Psoas muscle (tissue), 8 donors: ENCODE measurements around the gene WWOX. TPM values are rescaled to one million over a fixed set of nuclear protein-coding genes. Genes with fewer than 3 reads are reported as not detected.

Source experiments
- ATAC-seq, 4 donors: fragments of 200-7000 bp; cut with Tn5 transposase; one replicate each; pipeline ENCODE4 v1.9.1; 2020; ENCODE audit warnings: moderate library complexity in 3 of 4, mild to moderate bottlenecking in 2 of 4
- DNase-seq, 2 donors: peaks; one replicate each; pipeline ENCODE4 v3.0.0-alpha.2; 2020
- H3K27ac ChIP-seq: fragments of 200-600 bp; one replicate; pipeline ENCODE4 v1.8.0; 2022
- H3K27me3 ChIP-seq, 3 donors: fragments of 200-600 bp in 1 of 3; one replicate each; pipeline versions ENCODE4 v1.6.1 to v1.8.0; 2013 to 2022; ENCODE audit warnings: low read length in 2 of 3, mild to moderate bottlenecking in 2 of 3, moderate library complexity in 1 of 3; ENCODE audit not compliant: insufficient read depth in 3 of 3
- H3K36me3 ChIP-seq, 2 donors: fragments of 200-600 bp in 1 of 2; one replicate each; pipeline versions ENCODE4 v1.6.1 to v1.8.0; 2013 to 2022; ENCODE audit warnings: low read depth in 1 of 2, mild to moderate bottlenecking in 1 of 2, moderate library complexity in 1 of 2; ENCODE audit not compliant: insufficient read depth in 1 of 2
- H3K4me1 ChIP-seq: fragments of 200-600 bp; one replicate; pipeline ENCODE4 v1.8.0; 2022
- H3K4me3 ChIP-seq: fragments of 200-600 bp; one replicate; pipeline ENCODE4 v1.8.0; 2022; ENCODE audit warnings: mild to moderate bottlenecking
- H3K9me3 ChIP-seq: fragments of 200-600 bp; one replicate; pipeline ENCODE4 v1.8.0; 2022
- WGBS, 3 donors: extraction: QIAGEN DNeasy Blood & Tissue Kit; methylation state at CpG; one replicate each; pipeline versions ENCODE4 v1.1.6 to v1.1.7; 2013; 5-methylcytosine and 5-hydroxymethylcytosine counted together
- intact Hi-C, 2 donors: fragments of 100-400 bp; cut with DNase I; formaldehyde crosslinking; loops; one replicate each; pipeline versions ENCODE4 v1.11.0 to v1.14.2; 2022
- polyA plus RNA-seq, 3 donors: library from polyadenylated mRNA; stranded (reverse); fragments of 200-250 nt; gene quantifications; one replicate each; pipeline ENCODE4 v1.2.3, GENCODE V29; 2013
- total RNA-seq, 4 donors: library from RNA; stranded (reverse); fragmentation: NEBNext Ultra II Directional in 2 of 4; extraction: Animal tissue kit (Norgen Biotek cat#: 25700) in 2 of 4; gene quantifications; one replicate each; pipeline versions ENCODE4 v1.2.1 to v1.2.4, GENCODE V29; 2021 to 2023
- TF ChIP-seq, protein P1 (sequence below): fragments of 200-600 bp; IDR thresholded peaks from one replicate; pipeline ENCODE4 v1.8.0; 2022; ENCODE audit warnings: antibody characterized with exemption
- donor health status: healthy with polysubstance abuse.
- donor health status: DM: no; HTN: no; CAD: no; lungs with moderate emphysema.
- donor health status: Bipolar disorder and iron deficiency.
- donor health status: healthy.
- donor health status: DM: yes; HTN: yes; CAD: no.
- donor health status: DM: no; HTN: no; CAD: no.
- donor health status: DM: no; HTN: no; CAD: no.
- donor health status: DM: yes; HTN: yes; CAD: no.

The WWOX gene
- total and polyA plus RNA-seq, 7 donors: 3.1 to 6.6 (median 5.0) TPM

DNA sequence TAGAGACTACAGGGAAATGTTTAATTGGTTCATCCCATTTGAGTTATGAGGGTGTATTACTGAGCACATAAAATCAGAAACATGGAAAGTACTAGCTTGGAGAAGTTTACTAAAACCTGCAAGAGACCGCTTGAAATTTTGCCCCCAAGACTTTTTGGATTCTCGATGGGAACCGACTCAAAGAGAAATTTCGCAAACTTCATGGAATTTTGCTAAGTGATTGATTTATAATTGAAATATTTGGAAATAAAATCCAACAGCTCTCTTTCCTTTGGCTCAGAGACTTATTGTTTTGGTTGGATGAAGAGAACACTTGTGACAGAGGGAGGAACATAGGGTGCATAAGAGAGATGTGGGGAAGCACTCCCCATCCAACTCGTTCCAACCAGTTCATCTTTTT is 574.4 kb downstream of the WWOX start:
- intact Hi-C loops: no loop called here
- Histone ChIP-seq H3K9me3 (no peaks in the 10 kb centered on the region), H3K36me3 (no peaks in the 10 kb centered on the region), H3K27me3 (no peaks in the 10 kb centered on the region), H3K4me1 (no peaks in the 10 kb centered on the region), H3K4me3 (no peak overlapping the region), H3K27ac (no peak overlapping the region)
- DNase-seq (no peak), ATAC-seq (peak in 2 of 4 donors; percentile 40 to 59)
- whole genome bisulfite sequencing, 3 donors: 80 to 89% (median 87%) methylated on average over 5 of the region's 5 CpGs
- TF ChIP-seq, protein P1, sequence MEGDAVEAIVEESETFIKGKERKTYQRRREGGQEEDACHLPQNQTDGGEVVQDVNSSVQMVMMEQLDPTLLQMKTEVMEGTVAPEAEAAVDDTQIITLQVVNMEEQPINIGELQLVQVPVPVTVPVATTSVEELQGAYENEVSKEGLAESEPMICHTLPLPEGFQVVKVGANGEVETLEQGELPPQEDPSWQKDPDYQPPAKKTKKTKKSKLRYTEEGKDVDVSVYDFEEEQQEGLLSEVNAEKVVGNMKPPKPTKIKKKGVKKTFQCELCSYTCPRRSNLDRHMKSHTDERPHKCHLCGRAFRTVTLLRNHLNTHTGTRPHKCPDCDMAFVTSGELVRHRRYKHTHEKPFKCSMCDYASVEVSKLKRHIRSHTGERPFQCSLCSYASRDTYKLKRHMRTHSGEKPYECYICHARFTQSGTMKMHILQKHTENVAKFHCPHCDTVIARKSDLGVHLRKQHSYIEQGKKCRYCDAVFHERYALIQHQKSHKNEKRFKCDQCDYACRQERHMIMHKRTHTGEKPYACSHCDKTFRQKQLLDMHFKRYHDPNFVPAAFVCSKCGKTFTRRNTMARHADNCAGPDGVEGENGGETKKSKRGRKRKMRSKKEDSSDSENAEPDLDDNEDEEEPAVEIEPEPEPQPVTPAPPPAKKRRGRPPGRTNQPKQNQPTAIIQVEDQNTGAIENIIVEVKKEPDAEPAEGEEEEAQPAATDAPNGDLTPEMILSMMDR: no peak

DNA sequence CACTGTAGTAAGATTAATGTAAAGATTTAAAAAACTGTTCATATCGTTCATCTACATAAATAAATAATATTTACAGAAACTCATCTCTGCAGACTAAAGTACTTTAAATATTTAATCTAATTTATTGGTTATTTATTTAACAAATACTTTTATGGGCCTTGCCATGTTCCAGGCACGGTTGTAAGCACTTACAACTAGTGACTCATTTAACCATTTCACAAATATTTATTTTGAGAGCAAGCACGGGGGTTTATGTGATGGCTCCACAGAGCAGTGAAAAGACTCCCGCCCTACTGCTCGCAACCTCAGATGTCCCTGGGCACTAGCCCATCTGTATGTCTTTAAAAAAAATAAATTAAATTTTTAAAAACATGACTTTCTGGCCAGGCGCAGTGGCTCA is 575.9 kb downstream of the WWOX start:
- intact Hi-C loops: no loop called here
- H3K4me3 ChIP-seq: no peak overlapping the region
- H3K27me3 ChIP-seq: no peaks in the 10 kb centered on the region
- TF ChIP-seq, protein P1: no peak
- no peaks in the 10 kb centered on the region for H3K9me3 ChIP-seq
- no peak overlapping the region for H3K27ac ChIP-seq
- ATAC-seq (no peak), DNase-seq (no peak)
- no peaks in the 10 kb centered on the region for H3K4me1 ChIP-seq
- WGBS, 3 donors: 89 to 90% (median 89%) methylated on average over 6 of the region's 6 CpGs
- H3K36me3 ChIP-seq: no peaks in the 10 kb centered on the region

DNA sequence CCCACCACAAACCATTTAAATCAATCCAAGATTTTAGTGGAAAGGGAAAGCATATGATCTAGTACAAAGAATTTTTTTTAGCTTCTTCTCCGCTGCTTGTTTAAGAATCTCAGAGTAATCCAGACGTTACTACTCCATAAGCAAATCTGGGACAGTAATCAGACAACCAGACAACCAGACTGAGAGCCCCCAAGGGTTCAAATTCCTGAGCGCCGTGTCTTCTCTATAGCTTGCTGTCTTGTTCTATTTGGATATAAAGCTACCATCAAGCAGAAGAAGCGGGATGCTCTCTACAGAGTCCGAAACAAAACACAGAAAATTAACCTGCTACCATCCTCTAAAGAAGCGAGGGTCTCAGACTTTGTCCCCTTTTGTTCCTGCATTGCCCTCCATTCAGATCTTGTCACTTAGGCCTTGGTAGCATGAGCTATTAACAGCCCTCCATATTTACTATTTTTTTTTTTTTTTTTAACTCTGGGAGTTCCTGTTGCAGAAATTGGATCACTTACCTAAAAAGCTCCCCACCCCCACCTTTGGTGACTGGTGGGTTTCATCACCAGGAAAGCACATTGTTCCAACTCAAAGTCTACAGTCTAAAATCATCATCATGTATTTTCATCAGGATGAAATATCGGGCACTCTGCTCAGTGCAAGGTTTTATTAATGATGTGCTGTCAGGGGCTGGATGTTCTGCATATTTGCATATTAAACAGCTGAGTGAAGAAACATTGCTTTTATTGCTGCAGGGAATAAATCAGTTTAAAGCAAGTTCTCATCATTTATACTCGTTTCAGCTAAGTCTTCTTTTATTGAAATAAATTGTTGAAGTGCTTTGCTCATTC is 576.7 kb downstream of the WWOX start:
- no peak overlapping the region for H3K27ac ChIP-seq
- no peak for DNase-seq
- 90 to 95% (median 94%) methylated on average over 9 of the region's 9 CpGs for WGBS, 3 donors

DNA sequence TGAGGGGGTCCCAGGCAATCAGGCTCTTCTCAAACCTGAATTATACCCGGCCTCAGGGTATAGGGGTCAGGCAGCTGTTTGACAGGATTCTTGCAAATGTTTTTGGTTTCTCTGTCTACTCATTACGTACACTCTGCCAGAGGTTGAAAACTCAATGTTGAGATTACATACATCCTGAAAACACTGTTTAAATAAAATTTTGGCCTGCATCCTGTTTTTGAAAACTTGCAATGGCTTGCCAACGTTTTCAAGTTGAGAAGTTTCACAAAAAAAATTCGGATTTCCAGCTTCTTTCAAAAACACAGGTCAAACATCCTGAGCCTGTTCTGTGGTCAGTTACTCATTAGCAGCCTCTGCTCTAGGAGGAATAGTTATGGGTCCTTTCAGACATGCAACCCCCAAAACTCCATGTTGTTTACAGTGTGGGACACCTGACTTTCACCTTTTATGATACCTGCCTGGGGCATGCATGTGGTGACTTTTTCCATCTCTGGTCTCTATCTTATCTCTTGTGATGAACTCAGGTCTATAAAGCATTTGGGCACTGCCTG is 577.8 kb downstream of the WWOX start:
- ATAC-seq (no peak), DNase-seq (no peak)
- Histone ChIP-seq H3K27ac (no peak overlapping the region), H3K4me1 (no peaks in the 10 kb centered on the region), H3K27me3 (no peaks in the 10 kb centered on the region), H3K36me3 (no peaks in the 10 kb centered on the region), H3K4me3 (no peak overlapping the region), H3K9me3 (no peaks in the 10 kb centered on the region)
- intact Hi-C loops: no loop called here
- TF ChIP-seq, protein P1: no peak
- 52 to 60% (median 55%) methylated on average over 4 of the region's 4 CpGs for WGBS, 3 donors

More for the DNA sequence above, 576.7 kb downstream of the WWOX start:
- Histone ChIP-seq H3K4me3 (no peak overlapping the region), H3K4me1 (no peaks in the 10 kb centered on the region), H3K9me3 (no peaks in the 10 kb centered on the region), H3K36me3 (no peaks in the 10 kb centered on the region), H3K27me3 (no peaks in the 10 kb centered on the region)
- ATAC-seq: no peak
- intact Hi-C loops: no loop called here
- TF ChIP-seq, protein P1: no peak
